A549 (cell line): ENCODE measurements around the gene ANKRD28. TPM values are rescaled to one million over a fixed set of nuclear protein-coding genes. Genes with fewer than 3 reads are reported as not detected.

Experiments used
- ATAC-seq, 2 experiments: fragments of 200-7000 bp in 1 of 2; fragments of >200 bp in 1 of 2; cut with Nextera tagmentation in 1 of 2; cut with Tn5 transposase in 1 of 2; 3 replicates each; pipeline versions ENCODE4 v1.8.0 to v1.9.1; 2018 to 2020; ENCODE audit warnings: mild to moderate bottlenecking in 1 of 2, moderate library complexity in 1 of 2
- CTCF ChIA-PET: fragments of 300-600 bp; sonication (Branson Sonifier 250); formaldehyde crosslinking; extraction: SDS; loops from one replicate; lab custom pipeline; 2021; ENCODE audit warnings: antibody characterized with exemption, inconsistent platforms; lab: Yijun Ruan, JAX
- POLR2A ChIA-PET: fragments of 350-600 bp; formaldehyde crosslinking; extraction: SDS; loops from one replicate; lab custom pipeline; 2021; ENCODE audit warnings: antibody characterized with exemption, inconsistent platforms; lab: Yijun Ruan, JAX
- DNase-seq, 2 experiments: peaks; one replicate each; pipeline versions ENCODE4 v3.0.0 to v3.0.0-alpha.2; 2011 to 2016; ENCODE audit warnings: low read depth in 1 of 2, low spot score in 1 of 2
- FAIRE-seq: peaks from 2 replicates; lab custom pipeline; 2011; peaks lifted over from hg19 to GRCh38; lab: Jason Lieb, UNC
- H3K27ac ChIP-seq, 2 experiments: fragments of >200 bp; sonication (Bioruptor Twin); formaldehyde crosslinking; 3 replicates each; pipeline ENCODE4 v1.5.1; 2016 to 2017
- H3K4me1 ChIP-seq: fragments of >200 bp; sonication (Bioruptor Twin); formaldehyde crosslinking; 3 replicates; pipeline ENCODE4 v1.6.1; 2016
- H3K4me2 ChIP-seq: fragments of >200 bp; sonication (Bioruptor Twin); formaldehyde crosslinking; 3 replicates; pipeline ENCODE4 v1.6.1; 2016
- H3K4me3 ChIP-seq: fragments of >200 bp; sonication (Bioruptor Twin); formaldehyde crosslinking; 3 replicates; pipeline ENCODE4 v1.5.1; 2016
- H3K9me3 ChIP-seq: fragments of >200 bp; sonication (Bioruptor Twin); formaldehyde crosslinking; 3 replicates; pipeline ENCODE4 v1.6.1; 2016
- ATOH8 ChIP-seq: fragments of 250-450 bp; sonication (Bioruptor Pico); IDR thresholded peaks from 2 replicates; pipeline ENCODE4 v1.5.0; 2020; ENCODE audit warnings: low read depth, mild to moderate bottlenecking, moderate library complexity
- CBX8 ChIP-seq: fragments of 200-600 bp; sonication (generic); IDR thresholded peaks from 2 replicates; pipeline ENCODE4 v1.6.1; 2016
- CEBPB ChIP-seq, 2 experiments: fragments of >200 bp in 1 of 2; sonication (Bioruptor Twin) in 1 of 2; formaldehyde crosslinking in 1 of 2; IDR thresholded peaks; 2 replicates each; pipeline ENCODE4 v1.6.1; 2012 to 2016
- EHF ChIP-seq: fragments of 250-450 bp; sonication (Bioruptor Pico); IDR thresholded peaks from 2 replicates; pipeline ENCODE4 v1.5.0; 2020; ENCODE audit warnings: mild to moderate bottlenecking
- EHMT2 ChIP-seq: fragments of 200-600 bp; sonication (generic); IDR thresholded peaks from 2 replicates; pipeline ENCODE4 v1.6.1; 2016; ENCODE audit warnings: antibody characterized with exemption, low read depth, mild to moderate bottlenecking, moderate library complexity
- EP300 ChIP-seq, 2 experiments: fragments of >200 bp; sonication (Bioruptor Twin); formaldehyde crosslinking; IDR thresholded peaks; 2 replicates in 1 of 2; 3 replicates in 1 of 2; pipeline ENCODE4 v1.6.1; 2016 to 2017
- FOXS1 ChIP-seq: fragments of 250-450 bp; sonication (Bioruptor Pico); IDR thresholded peaks from 2 replicates; pipeline ENCODE4 v1.5.0; 2020; ENCODE audit warnings: mild to moderate bottlenecking, moderate library complexity
- HMGXB4 ChIP-seq: fragments of 250-450 bp; sonication (Bioruptor Pico); IDR thresholded peaks from 2 replicates; pipeline ENCODE4 v1.5.0; 2021; ENCODE audit warnings: mild to moderate bottlenecking, moderate library complexity, borderline replicate concordance
- HOXA7 ChIP-seq: fragments of 250-450 bp; sonication (Bioruptor Pico); IDR thresholded peaks from 2 replicates; pipeline ENCODE4 v1.5.0; 2020; ENCODE audit warnings: mild to moderate bottlenecking, moderate library complexity
- HOXB5 ChIP-seq: fragments of 250-450 bp; sonication (Bioruptor Pico); IDR thresholded peaks from 2 replicates; pipeline ENCODE4 v1.5.0; 2020; ENCODE audit warnings: mild to moderate bottlenecking, moderate library complexity
- JUN ChIP-seq, 2 experiments: fragments of >200 bp; sonication (Bioruptor Twin); formaldehyde crosslinking; IDR thresholded peaks; 2 replicates in 1 of 2; 3 replicates in 1 of 2; pipeline ENCODE4 v1.6.1; 2016 to 2017
- JUNB ChIP-seq: fragments of >200 bp; sonication (Bioruptor Twin); formaldehyde crosslinking; IDR thresholded peaks from 2 replicates; pipeline ENCODE4 v1.6.1; 2016
- KDM1A ChIP-seq: fragments of 200-600 bp; sonication (generic); IDR thresholded peaks from 2 replicates; pipeline ENCODE4 v1.6.1; 2016; ENCODE audit warnings: low read depth, mild to moderate bottlenecking
- MAZ ChIP-seq: fragments of 150-350 bp; IDR thresholded peaks from 2 replicates; pipeline ENCODE4 v1.6.1; 2014; ENCODE audit warnings: antibody characterized with exemption, low read depth, low read length, borderline replicate concordance
- NPAS2 ChIP-seq: fragments of 250-450 bp; sonication (Bioruptor Pico); IDR thresholded peaks from 2 replicates; pipeline ENCODE4 v1.8.0; 2022; ENCODE audit warnings: mild to moderate bottlenecking, moderate library complexity, borderline replicate concordance
- NR3C1 ChIP-seq: fragments of >200 bp; sonication (Bioruptor Twin); formaldehyde crosslinking; IDR thresholded peaks from 3 replicates; pipeline ENCODE4 v1.6.1; 2017
- POLR2AphosphoS2 ChIP-seq: conservative IDR thresholded peaks from 2 replicates; pipeline ENCODE4 v1.6.1; 2012; ENCODE audit warnings: low read length, improper control_type of control experiment, inconsistent platforms
- RAD21 ChIP-seq, 2 experiments: fragments of >200 bp in 1 of 2; sonication (Bioruptor Twin) in 1 of 2; formaldehyde crosslinking in 1 of 2; IDR thresholded peaks in 1 of 2; conservative IDR thresholded peaks in 1 of 2; 2 replicates in 1 of 2; 3 replicates in 1 of 2; pipeline ENCODE4 v1.6.1; 2012 to 2018; ENCODE audit warnings: inconsistent platforms in 1 of 2
- RNF2 ChIP-seq: fragments of 200-600 bp; sonication (generic); IDR thresholded peaks from 2 replicates; pipeline ENCODE4 v1.6.1; 2016; ENCODE audit warnings: low read depth, mild to moderate bottlenecking, antibody characterized with exemption, moderate library complexity, borderline replicate concordance
- TP53 ChIP-seq: fragments of 250-450 bp; sonication (Bioruptor Pico); IDR thresholded peaks from 2 replicates; pipeline ENCODE4 v1.5.0; 2021; ENCODE audit warnings: mild to moderate bottlenecking, moderate library complexity
- USF2 ChIP-seq: fragments of 450-650 bp; IDR thresholded peaks from 2 replicates; pipeline ENCODE4 v1.6.1; 2014; ENCODE audit warnings: antibody characterized with exemption
- ZC3H11A ChIP-seq: fragments of 450-650 bp; IDR thresholded peaks from 2 replicates; pipeline ENCODE4 v1.6.1; 2014; ENCODE audit warnings: antibody characterized with exemption, mild to moderate bottlenecking
- ZFP36 ChIP-seq: fragments of 450-650 bp; IDR thresholded peaks from 2 replicates; pipeline ENCODE4 v1.6.1; 2014; ENCODE audit warnings: borderline replicate concordance; ENCODE audit not compliant: partially characterized antibody
- WGBS: methylation state at CpG from one replicate; pipeline ENCODE4 v1.1.6; 2017; ENCODE audit errors: missing lambda C conversion rate; 5-methylcytosine and 5-hydroxymethylcytosine counted together
- polyA plus RNA-seq, 4 experiments: library from polyadenylated mRNA; depleted of rRNA in 3 of 4; stranded (reverse); fragments of >200 nt; fragmentation: RNase III in 1 of 4; extraction: RNeasy Plus Mini Kit Qiagen cat#74134 plus additional on column Dnase treatment in 1 of 4; gene quantifications; 2 replicates in 3 of 4; 3 replicates in 1 of 4; pipeline ENCODE4 v1.2.3, GENCODE V29; 2011 to 2017

ANKRD28 gene
- polyA plus RNA-seq, 2 of the 4 experiments (the other 2 are of a cell fraction) = 29.9 to 72.0 TPM

GRCh38 chr3:15703346-15703745, 94.4 kb downstream of the ANKRD28 start:
- Histone ChIP-seq H3K9me3 (no peaks in the 10 kb centered on the region), H3K4me3 (no peak overlapping the region), H3K4me2 (no peak overlapping the region), H3K4me1 (no peaks in the 10 kb centered on the region), H3K27ac (no peak overlapping the region)
- no peak for ATAC-seq
- no peak for FAIRE-seq
- WGBS = 92% methylated on average over 2 of the region's 2 CpGs
- ChIA-PET CTCF (no interaction called here), POLR2A (no interaction called here)
- TF ChIP-seq TP53 (CRISPR knock-in tag) (no peak), JUN (IDR thresholded peaks at IDR 0.05) (no peak), RNF2 (no peak), HOXA7 (CRISPR knock-in tag) (no peak), POLR2AphosphoS2 (no peak), RAD21 (conservative IDR thresholded peaks at IDR 0.05 in 1 of 2, IDR thresholded peaks at IDR 0.05 in 1 of 2) (no peak), CEBPB (IDR thresholded peaks at IDR 0.05) (no peak), HOXB5 (CRISPR knock-in tag) (no peak)
- no peak for DNase-seq

GRCh38 chr3:15694628-15695027, 103.2 kb downstream of the ANKRD28 start:
- no peaks in the 10 kb centered on the region for H3K4me1 ChIP-seq
- no peak overlapping the region for H3K27ac ChIP-seq
- ChIA-PET CTCF (interaction anchor here (1.0 kb wide), 1 partner anchor 118 kb away, joined by 3 read pairs; no protein-coding TSS in a partner anchor), POLR2A (no interaction called here)
- ATAC-seq = no peak
- 81% methylated on average over 1 of the region's 1 CpG for WGBS
- no peak for TF ChIP-seq JUNB
- TF ChIP-seq HMGXB4 (CRISPR knock-in tag) = no peak
- no peak for TF ChIP-seq MAZ
- TF ChIP-seq EP300 (IDR thresholded peaks at IDR 0.05) = no peak
- TF ChIP-seq FOXS1 = no peak
- no peak for TF ChIP-seq ATOH8 (CRISPR knock-in tag)
- no peak for TF ChIP-seq NR3C1
- no peak for TF ChIP-seq EHF (CRISPR knock-in tag)
- TF ChIP-seq ZC3H11A = no peak
- no peak for TF ChIP-seq KDM1A
- TF ChIP-seq RNF2 = no peak
- TF ChIP-seq JUN (IDR thresholded peaks at IDR 0.05) = no peak
- no peak for TF ChIP-seq EHMT2
- TF ChIP-seq ZFP36 = no peak
- no peak for TF ChIP-seq CBX8
- no peak for TF ChIP-seq USF2
- TF ChIP-seq HOXA7 (CRISPR knock-in tag) = no peak
- TF ChIP-seq NPAS2 (CRISPR knock-in tag) = no peak
- H3K4me2 ChIP-seq = no peak overlapping the region
- no peak for FAIRE-seq
- no peaks in the 10 kb centered on the region for H3K9me3 ChIP-seq
- H3K4me3 ChIP-seq = no peak overlapping the region
- DNase-seq = no peak
